Natural killer cell (primary cell): ENCODE data around the gene CCNC. TPM values are rescaled to one million over a fixed set of nuclear protein-coding genes. Genes with fewer than 3 reads are reported as not detected.

ENCODE experiments used
- ATAC-seq, 3 donors: fragments of 150-1000 bp in 2 of 3; fragments of 200-7000 bp in 1 of 3; cut with Tn5 transposase; 1 replicate in 1 of 3; 2 replicates in 2 of 3; pipeline ENCODE4 v1.10.0; 2021; ENCODE audit warnings: mild to moderate bottlenecking in 2 of 3, moderate library complexity in 2 of 3
- DNase-seq, 2 donors: peaks; one replicate each; pipeline versions ENCODE4 v3.0.0 to v3.0.0-alpha.2; 2013 to 2021; ENCODE audit warnings: mixed read lengths in 1 of 2
- H3K27ac ChIP-seq: one replicate; pipeline ENCODE4 v1.5.1; 2013; ENCODE audit warnings: mild to moderate bottlenecking, low read length
- H3K27me3 ChIP-seq: one replicate; pipeline ENCODE4 v1.6.1; 2013; ENCODE audit warnings: low read length; ENCODE audit not compliant: control insufficient read depth, insufficient read depth
- H3K36me3 ChIP-seq: one replicate; pipeline ENCODE4 v1.6.1; 2013; ENCODE audit warnings: low read length; ENCODE audit not compliant: control insufficient read depth, insufficient read depth
- H3K4me1 ChIP-seq: one replicate; pipeline ENCODE4 v1.6.1; 2013; ENCODE audit warnings: low read length; ENCODE audit not compliant: control insufficient read depth, insufficient read depth
- H3K4me3 ChIP-seq: one replicate; pipeline ENCODE4 v1.5.1; 2013; ENCODE audit warnings: low read length
- H3K9me3 ChIP-seq: one replicate; pipeline ENCODE4 v1.6.1; 2013; ENCODE audit warnings: low read length; ENCODE audit not compliant: control insufficient read depth, insufficient read depth
- H3K27ac Mint-ChIP-seq, 2 donors: one replicate each; pipeline ENCODE4 v1.8.0; 2022; ENCODE audit warnings: mild to moderate bottlenecking in 2 of 2, mixed read lengths in 2 of 2, moderate library complexity in 1 of 2
- H3K27me3 Mint-ChIP-seq, 2 donors: one replicate each; pipeline ENCODE4 v1.8.0; 2022; ENCODE audit warnings: low read depth in 2 of 2, mixed read lengths in 2 of 2
- H3K36me3 Mint-ChIP-seq: one replicate; pipeline ENCODE4 v1.8.0; 2022; ENCODE audit warnings: mixed read lengths
- H3K4me1 Mint-ChIP-seq, 2 donors: one replicate each; pipeline ENCODE4 v1.8.0; 2022; ENCODE audit warnings: mixed read lengths in 2 of 2
- H3K4me3 Mint-ChIP-seq: one replicate; pipeline ENCODE4 v1.8.0; 2022; ENCODE audit warnings: mild to moderate bottlenecking, moderate library complexity, mixed read lengths
- H3K9me3 Mint-ChIP-seq, 2 donors: one replicate each; pipeline ENCODE4 v1.8.0; 2022; ENCODE audit warnings: mixed read lengths in 2 of 2
- WGBS: methylation state at CpG from one replicate; pipeline ENCODE4 v1.1.7; 2013; ENCODE audit warnings: missing lambda C conversion rate; ENCODE audit not compliant: insufficient coverage; 5-methylcytosine and 5-hydroxymethylcytosine counted together
- intact Hi-C: fragments of 100-400 bp; cut with micrococcal nuclease; formaldehyde crosslinking; loops from one replicate; pipeline ENCODE4 v1.14.2; 2022
- total RNA-seq, 4 donors: library from RNA; stranded (reverse); fragments of 120-200 nt in 1 of 4; gene quantifications; one replicate each; pipeline versions ENCODE4 v1.2.3 to v1.2.4, GENCODE V29; 2013 to 2022
- TF ChIP-seq, protein P1 (sequence below): fragments of 200-600 bp; IDR thresholded peaks from one replicate; pipeline ENCODE4 v1.8.0; 2022; ENCODE audit warnings: antibody characterized with exemption

Gene CCNC
- total RNA-seq, 3 donors from 2014 or later (not counting 1 experiment from before 2014, with no cell fraction given), result 46.9 to 58.3 (median 52.5) TPM

- Histone ChIP-seq H3K36me3 (no peaks in the 10 kb centered on the region), H3K27ac (no peak overlapping the region), H3K27me3 (peaks cover 2% of the 10 kb centered on the region), H3K4me3 (no peak overlapping the region), H3K9me3 (no peaks in the 10 kb centered on the region), H3K4me1 (no peaks in the 10 kb centered on the region)
- Mint-ChIP-seq H3K36me3 (no peaks in the 10 kb centered on the region), H3K4me3 (no peak overlapping the region), H3K9me3 (no peaks in the 10 kb centered on the region), H3K27ac (no peak overlapping the region), H3K27me3 (peaks cover 16 to 20% of the 10 kb centered on the region in 2 donors), H3K4me1 (no peaks in the 10 kb centered on the region)
- WGBS, result 93% methylated on average over 2 of the region's 2 CpGs
- intact Hi-C loops, result no loop called here
- ATAC-seq (no peak), DNase-seq (no peak)
- TF ChIP-seq, protein P1, sequence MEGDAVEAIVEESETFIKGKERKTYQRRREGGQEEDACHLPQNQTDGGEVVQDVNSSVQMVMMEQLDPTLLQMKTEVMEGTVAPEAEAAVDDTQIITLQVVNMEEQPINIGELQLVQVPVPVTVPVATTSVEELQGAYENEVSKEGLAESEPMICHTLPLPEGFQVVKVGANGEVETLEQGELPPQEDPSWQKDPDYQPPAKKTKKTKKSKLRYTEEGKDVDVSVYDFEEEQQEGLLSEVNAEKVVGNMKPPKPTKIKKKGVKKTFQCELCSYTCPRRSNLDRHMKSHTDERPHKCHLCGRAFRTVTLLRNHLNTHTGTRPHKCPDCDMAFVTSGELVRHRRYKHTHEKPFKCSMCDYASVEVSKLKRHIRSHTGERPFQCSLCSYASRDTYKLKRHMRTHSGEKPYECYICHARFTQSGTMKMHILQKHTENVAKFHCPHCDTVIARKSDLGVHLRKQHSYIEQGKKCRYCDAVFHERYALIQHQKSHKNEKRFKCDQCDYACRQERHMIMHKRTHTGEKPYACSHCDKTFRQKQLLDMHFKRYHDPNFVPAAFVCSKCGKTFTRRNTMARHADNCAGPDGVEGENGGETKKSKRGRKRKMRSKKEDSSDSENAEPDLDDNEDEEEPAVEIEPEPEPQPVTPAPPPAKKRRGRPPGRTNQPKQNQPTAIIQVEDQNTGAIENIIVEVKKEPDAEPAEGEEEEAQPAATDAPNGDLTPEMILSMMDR, result no peak
These were observed 7.2 kb upstream of the CCNC start for GRCh38 chr6:99575544-99576227.

DNA sequence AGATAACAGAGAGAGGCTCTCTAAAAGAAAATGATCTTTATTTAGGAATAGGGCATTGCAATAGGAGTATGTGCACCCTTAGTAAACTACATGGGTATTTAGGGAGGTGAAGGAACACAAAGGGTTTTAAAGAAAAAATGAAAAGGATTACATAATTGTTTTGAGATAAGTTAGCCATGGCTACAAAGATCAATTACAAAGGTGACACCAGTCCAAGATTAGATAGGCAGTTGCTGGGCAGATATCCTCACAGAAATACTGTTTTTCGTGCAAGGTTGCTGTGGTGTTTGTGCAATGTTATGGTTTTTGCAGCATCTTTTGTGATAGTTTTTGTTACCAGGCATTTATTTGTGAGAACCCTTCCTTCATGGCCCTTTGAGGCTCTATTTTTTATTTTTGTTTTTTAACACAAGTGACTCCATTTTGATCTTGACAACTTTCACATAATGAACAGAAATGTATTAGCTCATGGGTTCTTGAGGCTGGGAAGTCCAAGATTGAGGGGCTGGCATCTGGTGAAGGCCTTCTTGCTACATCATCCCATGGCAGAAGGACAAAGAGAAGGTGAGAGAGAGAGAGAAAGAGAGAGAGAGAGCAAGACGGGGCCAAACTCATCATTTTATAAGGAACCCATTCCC, 5.6 kb upstream of the CCNC start:
- Histone ChIP-seq H3K27me3 (peaks cover 2% of the 10 kb centered on the region), H3K4me1 (no peaks in the 10 kb centered on the region), H3K9me3 (no peaks in the 10 kb centered on the region), H3K4me3 (no peak overlapping the region), H3K36me3 (no peaks in the 10 kb centered on the region), H3K27ac (no peak overlapping the region)
- H3K4me1 Mint-ChIP-seq, result no peaks in the 10 kb centered on the region
- H3K27ac Mint-ChIP-seq, result no peak overlapping the region
- H3K36me3 Mint-ChIP-seq, result no peaks in the 10 kb centered on the region
- H3K9me3 Mint-ChIP-seq, result no peaks in the 10 kb centered on the region
- no peak for ATAC-seq
- no peak for DNase-seq
- peaks cover 10 to 11% of the 10 kb centered on the region in 2 donors for H3K27me3 Mint-ChIP-seq
- TF ChIP-seq, protein P1, result no peak
- WGBS, result 94% methylated on average over 1 of the region's 2 CpGs
- H3K4me3 Mint-ChIP-seq, result no peak overlapping the region
- intact Hi-C loops, result no loop called here

DNA sequence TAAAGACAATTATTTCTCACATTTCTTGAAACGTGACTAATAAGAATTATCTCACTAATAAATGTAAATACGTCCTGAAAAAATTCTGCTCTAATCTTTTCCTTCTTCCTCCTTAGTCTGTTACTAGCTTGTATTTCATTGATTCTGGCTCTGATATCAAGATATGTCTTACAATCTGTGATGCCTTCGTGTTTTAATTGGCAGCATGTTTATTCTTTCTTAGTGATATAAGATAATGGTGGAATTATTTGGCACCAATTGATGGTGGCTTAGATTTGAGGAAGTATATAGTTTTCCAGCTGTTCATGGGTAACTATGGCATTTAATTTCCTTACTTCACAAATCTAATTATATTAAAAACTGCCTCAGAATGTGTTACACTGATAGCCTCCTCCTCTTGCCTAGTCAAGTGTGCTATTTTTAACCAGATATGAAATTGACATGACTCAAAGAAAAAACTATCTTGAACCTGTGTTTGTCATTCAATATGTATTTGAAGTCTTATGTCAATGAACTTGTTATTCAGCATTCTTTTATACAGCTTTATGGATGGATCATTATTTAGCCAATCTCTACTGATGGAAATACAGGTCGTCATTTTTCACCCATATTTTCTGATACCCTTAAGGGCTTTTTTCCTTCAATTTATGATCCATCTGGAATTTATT, 5.3 kb downstream of the CCNC start:
- H3K4me1 Mint-ChIP-seq, result peaks cover 30 to 43% of the 10 kb centered on the region in 2 donors

More for the DNA sequence above, 5.3 kb downstream of the CCNC start:
- intact Hi-C loops, result no loop called here
- Histone ChIP-seq H3K27ac (no peak overlapping the region), H3K4me3 (no peak overlapping the region), H3K27me3 (no peaks in the 10 kb centered on the region), H3K9me3 (no peaks in the 10 kb centered on the region), H3K4me1 (no peaks in the 10 kb centered on the region), H3K36me3 (peaks cover 21% of the 10 kb centered on the region)
- H3K27me3 Mint-ChIP-seq, result no peaks in the 10 kb centered on the region
- no peaks in the 10 kb centered on the region for H3K9me3 Mint-ChIP-seq
- H3K36me3 Mint-ChIP-seq, result no peaks in the 10 kb centered on the region
- TF ChIP-seq, protein P1, result no peak
- 70% methylated on average over 3 of the region's 4 CpGs for WGBS
- DNase-seq (no peak), ATAC-seq (no peak)
- H3K27ac Mint-ChIP-seq, result no peak overlapping the region
- H3K4me3 Mint-ChIP-seq, result no peak overlapping the region
